ENCODE results near the gene TBL2. TPM values are rescaled to one million over a fixed set of nuclear protein-coding genes. Genes with fewer than 3 reads are reported as not detected.

Gene TBL2
- total and polyA plus RNA-seq, 2 donors (not counting 1 experiment from before 2014, with no cell fraction given) = 15.1 to 34.6 TPM

DNA sequence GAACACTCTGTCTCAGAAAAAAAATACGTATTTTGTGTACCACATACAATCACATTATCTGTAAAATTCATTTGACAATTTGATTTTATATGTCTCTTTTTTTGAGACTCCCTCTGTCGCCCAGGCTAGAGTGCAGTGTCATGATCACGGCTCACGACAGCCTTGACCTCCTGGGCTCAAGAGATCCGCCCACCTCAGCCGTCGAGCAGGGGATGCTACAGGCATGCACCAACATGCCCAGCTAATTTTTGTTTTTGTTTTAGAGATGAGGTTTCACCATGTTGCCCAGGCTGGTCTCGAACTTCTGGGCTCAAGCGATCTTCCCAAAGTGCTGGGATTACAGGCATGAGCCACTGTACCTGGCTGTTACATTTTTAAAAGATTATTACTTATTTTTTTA is 44.6 kb downstream of the TBL2 start:
- Mint-ChIP-seq H3K27ac (no peak overlapping the region), H3K27me3 (no peaks in the 10 kb centered on the region), H3K4me3 (no peak overlapping the region), H3K4me1 (no peaks in the 10 kb centered on the region), H3K9me3 (ENCODE audit: insufficient read depth) (no peaks in the 10 kb centered on the region)
- Histone ChIP-seq H3K79me2 (ENCODE audit: control insufficient read depth, insufficient read depth, low read length) (peaks cover 3% of the 10 kb centered on the region), H2AFZ (ENCODE audit: insufficient read depth, low read depth, low read length, poor library complexity, severe bottlenecking) (no peak overlapping the region), H3K4me1 (ENCODE audit: control insufficient read depth in 2 of 2, insufficient read depth in 2 of 2, low read length in 2 of 2) (no peaks in the 10 kb centered on the region), H3K4me3 (ENCODE audit: control extremely low read depth in 1 of 5, extremely low read depth in 1 of 5, insufficient read depth in 1 of 5, low read depth in 2 of 5, low read length in 4 of 5) (no peak overlapping the region), H3K36me3 (replicated peaks in 1 of 2; ENCODE audit: control extremely low read depth in 1 of 2, control insufficient read depth in 1 of 2, extremely low read depth in 1 of 2, insufficient read depth in 2 of 2, low read length in 1 of 2) (peaks cover 0 to 34% of the 10 kb centered on the region in 2 experiments), H3K27me3 (replicated peaks in 1 of 4; ENCODE audit: control extremely low read depth in 1 of 4, control insufficient read depth in 3 of 4, insufficient read depth in 4 of 4, low read length in 3 of 4) (no peaks in the 10 kb centered on the region), H4K20me1 (ENCODE audit: control insufficient read depth, insufficient read depth, low read length, poor library complexity, severe bottlenecking) (peaks cover 7% of the 10 kb centered on the region), H3K9me3 (ENCODE audit: control extremely low read depth in 1 of 3, control insufficient read depth in 2 of 3, insufficient read depth in 1 of 3, low read length in 2 of 3) (no peaks in the 10 kb centered on the region), H3K9ac (ENCODE audit: low read length) (no peak overlapping the region), H3K4me2 (replicated peaks; ENCODE audit: low read depth, low read length, poor library complexity, severe bottlenecking) (no peak overlapping the region), H3K27ac (ENCODE audit: low read length in 2 of 2) (no peak overlapping the region)
- DNase-seq (no peak), ATAC-seq (ENCODE audit: low read depth) (no peak)
- no peak for TF ChIP-seq EZH2 (IDR thresholded peaks at IDR 0.05; ENCODE audit: borderline replicate concordance, insufficient read depth, low read depth, low read length, poor library complexity, severe bottlenecking)
- TF ChIP-seq, protein P1, sequence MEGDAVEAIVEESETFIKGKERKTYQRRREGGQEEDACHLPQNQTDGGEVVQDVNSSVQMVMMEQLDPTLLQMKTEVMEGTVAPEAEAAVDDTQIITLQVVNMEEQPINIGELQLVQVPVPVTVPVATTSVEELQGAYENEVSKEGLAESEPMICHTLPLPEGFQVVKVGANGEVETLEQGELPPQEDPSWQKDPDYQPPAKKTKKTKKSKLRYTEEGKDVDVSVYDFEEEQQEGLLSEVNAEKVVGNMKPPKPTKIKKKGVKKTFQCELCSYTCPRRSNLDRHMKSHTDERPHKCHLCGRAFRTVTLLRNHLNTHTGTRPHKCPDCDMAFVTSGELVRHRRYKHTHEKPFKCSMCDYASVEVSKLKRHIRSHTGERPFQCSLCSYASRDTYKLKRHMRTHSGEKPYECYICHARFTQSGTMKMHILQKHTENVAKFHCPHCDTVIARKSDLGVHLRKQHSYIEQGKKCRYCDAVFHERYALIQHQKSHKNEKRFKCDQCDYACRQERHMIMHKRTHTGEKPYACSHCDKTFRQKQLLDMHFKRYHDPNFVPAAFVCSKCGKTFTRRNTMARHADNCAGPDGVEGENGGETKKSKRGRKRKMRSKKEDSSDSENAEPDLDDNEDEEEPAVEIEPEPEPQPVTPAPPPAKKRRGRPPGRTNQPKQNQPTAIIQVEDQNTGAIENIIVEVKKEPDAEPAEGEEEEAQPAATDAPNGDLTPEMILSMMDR (IDR thresholded peaks at IDR 0.05) = no peak
- 95% methylated on average over 6 of the region's 9 CpGs for WGBS (ENCODE audit: insufficient coverage)
- intact Hi-C loops (cut with micrococcal nuclease) = no loop called here
- ChIA-PET POLR2A (no interaction called here), CTCF (no interaction called here)

DNA sequence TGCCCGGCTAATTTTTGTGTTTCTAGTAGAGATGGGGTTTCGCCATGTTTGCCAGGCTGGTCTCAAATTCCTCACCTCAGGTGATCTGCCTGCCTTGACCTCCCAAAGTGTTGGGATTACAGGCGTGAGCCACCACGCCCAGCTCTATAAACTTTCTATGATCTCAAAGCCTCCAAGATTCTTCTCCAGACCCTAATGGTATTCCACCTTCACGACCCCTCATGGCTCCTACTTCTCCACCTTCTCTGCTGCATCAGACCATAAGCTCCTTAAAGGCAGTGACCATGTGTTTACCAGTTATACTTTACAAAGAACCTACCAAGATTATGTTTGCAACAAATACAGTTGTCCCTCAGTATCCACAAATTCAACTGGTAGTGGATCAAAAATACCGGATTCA is 46.2 kb downstream of the TBL2 start:
- Histone ChIP-seq H3K36me3 (replicated peaks in 1 of 2; ENCODE audit: control extremely low read depth in 1 of 2, control insufficient read depth in 1 of 2, extremely low read depth in 1 of 2, insufficient read depth in 2 of 2, low read length in 1 of 2) (peaks cover 0 to 19% of the 10 kb centered on the region in 2 experiments), H3K4me2 (replicated peaks; ENCODE audit: low read depth, low read length, poor library complexity, severe bottlenecking) (no peak overlapping the region), H3K27ac (ENCODE audit: low read length in 2 of 2) (no peak overlapping the region), H3K4me3 (ENCODE audit: control extremely low read depth in 1 of 5, extremely low read depth in 1 of 5, insufficient read depth in 1 of 5, low read depth in 2 of 5, low read length in 4 of 5) (no peak overlapping the region), H4K20me1 (ENCODE audit: control insufficient read depth, insufficient read depth, low read length, poor library complexity, severe bottlenecking) (peaks cover 5% of the 10 kb centered on the region), H3K79me2 (ENCODE audit: control insufficient read depth, insufficient read depth, low read length) (no peaks in the 10 kb centered on the region), H3K4me1 (ENCODE audit: control insufficient read depth in 2 of 2, insufficient read depth in 2 of 2, low read length in 2 of 2) (peaks cover 3 to 5% of the 10 kb centered on the region in 2 donors), H3K27me3 (replicated peaks in 1 of 4; ENCODE audit: control extremely low read depth in 1 of 4, control insufficient read depth in 3 of 4, insufficient read depth in 4 of 4, low read length in 3 of 4) (no peaks in the 10 kb centered on the region), H3K9ac (ENCODE audit: low read length) (no peak overlapping the region), H2AFZ (ENCODE audit: insufficient read depth, low read depth, low read length, poor library complexity, severe bottlenecking) (no peak overlapping the region), H3K9me3 (ENCODE audit: control extremely low read depth in 1 of 3, control insufficient read depth in 2 of 3, insufficient read depth in 1 of 3, low read length in 2 of 3) (no peaks in the 10 kb centered on the region)
- ChIA-PET POLR2A (no interaction called here), CTCF (interaction anchor here (0.8 kb wide), 1 partner anchor 11 kb away, joined by 5 read pairs; no protein-coding TSS in a partner anchor)
- intact Hi-C loops (cut with micrococcal nuclease) = no loop called here
- DNase-seq = no peak
- no peak for ATAC-seq (ENCODE audit: low read depth)
- WGBS (ENCODE audit: insufficient coverage) = 100% methylated on average over 6 of the region's 6 CpGs
- Mint-ChIP-seq H3K4me3 (no peak overlapping the region), H3K9me3 (ENCODE audit: insufficient read depth) (no peaks in the 10 kb centered on the region), H3K27ac (no peak overlapping the region), H3K4me1 (peaks cover 8% of the 10 kb centered on the region), H3K27me3 (no peaks in the 10 kb centered on the region)
- TF ChIP-seq, protein P1 (IDR thresholded peaks at IDR 0.05) = no peak
- no peak for TF ChIP-seq EZH2 (IDR thresholded peaks at IDR 0.05; ENCODE audit: borderline replicate concordance, insufficient read depth, low read depth, low read length, poor library complexity, severe bottlenecking)
